Sigmoid colon (tissue), 7 donors: ENCODE data around the gene PDZD11. TPM values are rescaled to one million over a fixed set of nuclear protein-coding genes. Genes with fewer than 3 reads are reported as not detected.
"Not testable (repeated sequence)": the region's sequence is repeated elsewhere in the genome, so short reads cannot be mapped to it uniquely, and the experiment has no call there.

Experiments
- DNase-seq: peaks from one replicate; pipeline ENCODE4 v3.0.0-alpha.2; 2019
- H3K27ac ChIP-seq, 4 donors: fragments of 200-600 bp; sonication (generic); one replicate each; pipeline ENCODE4 v1.5.1; 2016 to 2019; ENCODE audit warnings: mild to moderate bottlenecking in 1 of 4
- H3K27me3 ChIP-seq, 3 donors: fragments of 200-600 bp; sonication (generic); one replicate each; pipeline ENCODE4 v1.5.1; 2019; ENCODE audit warnings: mild to moderate bottlenecking in 1 of 3
- H3K36me3 ChIP-seq, 4 donors: fragments of 200-600 bp; sonication (generic); one replicate each; pipeline ENCODE4 v1.5.1; 2016 to 2019
- H3K4me1 ChIP-seq, 4 donors: fragments of 200-600 bp; sonication (generic); one replicate each; pipeline ENCODE4 v1.5.1; 2017 to 2019
- H3K4me3 ChIP-seq, 4 donors: fragments of 200-600 bp; sonication (generic); one replicate each; pipeline ENCODE4 v1.5.1; 2017 to 2019; ENCODE audit warnings: mild to moderate bottlenecking in 2 of 4, moderate library complexity in 1 of 4
- H3K9me3 ChIP-seq, 4 donors: fragments of 200-600 bp in 3 of 4; sonication (generic) in 3 of 4; one replicate each; pipeline versions ENCODE4 v1.5.1 to v1.6.1; 2013 to 2019
- CTCF ChIP-seq, 4 experiments: fragments of 450-650 bp in 3 of 4; fragments of 200-600 bp in 1 of 4; IDR thresholded peaks; one replicate each; pipeline ENCODE4 v1.5.1; 2016 to 2019; ENCODE audit warnings: antibody characterized with exemption in 4 of 4, mild to moderate bottlenecking in 3 of 4, moderate library complexity in 2 of 4
- EP300 ChIP-seq, 4 donors: sonication (generic); formaldehyde crosslinking; IDR thresholded peaks; one replicate each; pipeline ENCODE4 v1.6.1; 2017; ENCODE audit warnings: antibody characterized with exemption in 4 of 4
- POLR2A ChIP-seq, 2 donors: fragments of 450-650 bp; IDR thresholded peaks; one replicate each; pipeline ENCODE4 v1.6.1; 2016; ENCODE audit warnings: antibody characterized with exemption in 2 of 2, mild to moderate bottlenecking in 2 of 2, moderate library complexity in 2 of 2
- POLR2AphosphoS5 ChIP-seq, 4 donors: sonication (generic); formaldehyde crosslinking; IDR thresholded peaks; one replicate each; pipeline ENCODE4 v1.6.1; 2017; ENCODE audit warnings: antibody characterized with exemption in 4 of 4
- WGBS, 2 donors: extraction: QIAGEN DNeasy Blood & Tissue Kit; methylation state at CpG; one replicate each; pipeline ENCODE4 v1.1.7; 2013; 5-methylcytosine and 5-hydroxymethylcytosine counted together
- intact Hi-C: fragments of 100-400 bp; cut with DNase I; formaldehyde crosslinking; loops from one replicate; pipeline ENCODE4 v1.15.1; 2023
- polyA plus RNA-seq, 3 donors: library from polyadenylated mRNA; stranded (reverse); fragments of 200-250 nt; gene quantifications; one replicate each; pipeline ENCODE4 v1.2.3, GENCODE V29; 2013
- total RNA-seq, 4 donors: library from RNA; depleted of rRNA; stranded (reverse); fragments of >200 nt; gene quantifications; one replicate each; pipeline ENCODE4 v1.1.0, GENCODE V29; 2016
- donor health status: healthy with polysubstance abuse.
- donor health status: Bipolar disorder and iron deficiency.
- donor health status: healthy.

The PDZD11 gene
- total and polyA plus RNA-seq, 7 donors, result 21.2 to 115 (median 32.8) TPM

- peaks cover 0 to 2% (median 0%) of the 10 kb centered on the region in 4 donors for H3K36me3 ChIP-seq
- H3K27ac ChIP-seq, result no peak within 1 kb of the TSS
- H3K9me3 ChIP-seq, result no peaks in the 10 kb centered on the region
- H3K27me3 ChIP-seq, result peaks cover 0 to 4% (median 0%) of the 10 kb centered on the region in 3 donors
- H3K4me3 ChIP-seq, result no peak within 1 kb of the TSS
- H3K4me1 ChIP-seq, result no peaks in the 10 kb centered on the region
- no peak for TF ChIP-seq EP300 (IDR thresholded peaks at IDR 0.05)
- TF ChIP-seq CTCF (IDR thresholded peaks at IDR 0.05), result no peak
- TF ChIP-seq POLR2A (IDR thresholded peaks at IDR 0.05), result no peak
- no peak for TF ChIP-seq POLR2AphosphoS5 (IDR thresholded peaks at IDR 0.05)
- WGBS, 2 donors, result 94 to 97% methylated on average over 21 of the region's 21 CpGs
- intact Hi-C loops, result loop anchor here (10.0 kb wide), 1 partner anchor 147 kb away; the partner anchor contains the start of gene IGBP1
- no peak for DNase-seq
These were observed 7.8 kb downstream of the PDZD11 start, which contains the start of gene RAB41 for GRCh38 chrX:70281951-70282350. Gene RAB41, plus strand, starts transcription at chrX:70282172. Its CDS starts 46 bp downstream, at chrX:70282218.

- 90 to 95% methylated on average over 3 of the region's 3 CpGs for WGBS, 2 donors
These were observed 9.2 kb downstream of the PDZD11 start for GRCh38 chrX:70280573-70280972.

GRCh38 chrX:70279081-70279480, 10.6 kb downstream of the PDZD11 start:
- intact Hi-C loops, result no loop called here
- TF ChIP-seq EP300 (IDR thresholded peaks at IDR 0.05) (no peak), CTCF (IDR thresholded peaks at IDR 0.05) (no peak), POLR2A (IDR thresholded peaks at IDR 0.05) (no peak), POLR2AphosphoS5 (IDR thresholded peaks at IDR 0.05) (no peak)
- H3K27me3 ChIP-seq, result peaks cover 0 to 4% (median 0%) of the 10 kb centered on the region in 3 donors
- no peak overlapping the region for H3K4me3 ChIP-seq
- H3K4me1 ChIP-seq, result no peaks in the 10 kb centered on the region
- no peak for DNase-seq
- H3K9me3 ChIP-seq, result no peaks in the 10 kb centered on the region
- H3K36me3 ChIP-seq, result no peaks in the 10 kb centered on the region
- H3K27ac ChIP-seq, result no peak overlapping the region
- WGBS, 2 donors, result 95 to 97% methylated on average over 3 of the region's 3 CpGs

More at GRCh38 chrX:70280573-70280972, 9.2 kb downstream of the PDZD11 start:
- Histone ChIP-seq H3K9me3 (no peaks in the 10 kb centered on the region), H3K36me3 (no peaks in the 10 kb centered on the region), H3K27me3 (peaks cover 0 to 4% (median 0%) of the 10 kb centered on the region in 3 donors), H3K4me1 (no peaks in the 10 kb centered on the region), H3K4me3 (no peak overlapping the region), H3K27ac (no peak overlapping the region)
- no peak for TF ChIP-seq CTCF (IDR thresholded peaks at IDR 0.05)
- no peak for TF ChIP-seq EP300 (IDR thresholded peaks at IDR 0.05)
- TF ChIP-seq POLR2AphosphoS5 (IDR thresholded peaks at IDR 0.05), result no peak
- no peak for TF ChIP-seq POLR2A (IDR thresholded peaks at IDR 0.05)
- intact Hi-C loops, result loop anchor here (10.0 kb wide), 1 partner anchor 146 kb away; the partner anchor contains the start of gene IGBP1
- DNase-seq, result no peak

GRCh38 chrX:70274029-70274428, 15.7 kb downstream of the PDZD11 start:
- H3K36me3 ChIP-seq, H3K4me3 ChIP-seq, DNase-seq, H3K4me1 ChIP-seq, H3K27ac ChIP-seq, H3K27me3 ChIP-seq, H3K9me3 ChIP-seq, intact Hi-C loops: not testable (repeated sequence)
- WGBS, 2 donors, result 86 to 91% methylated on average over 7 of the region's 7 CpGs

- H3K4me1 ChIP-seq, result no peaks in the 10 kb centered on the region
- H3K36me3 ChIP-seq, result no peaks in the 10 kb centered on the region
- H3K27ac ChIP-seq, result no peak within 1 kb of the TSS
- H3K9me3 ChIP-seq, result no peaks in the 10 kb centered on the region
- no peak within 1 kb of the TSS for H3K4me3 ChIP-seq
- H3K27me3 ChIP-seq, result no peaks in the 10 kb centered on the region
- intact Hi-C loops, result no loop called here
- DNase-seq, result no peak
- no peak for TF ChIP-seq POLR2AphosphoS5 (IDR thresholded peaks at IDR 0.05)
- no peak for TF ChIP-seq CTCF (IDR thresholded peaks at IDR 0.05)
- no peak for TF ChIP-seq EP300 (IDR thresholded peaks at IDR 0.05)
- TF ChIP-seq POLR2A (IDR thresholded peaks at IDR 0.05), result no peak
These were observed 21.7 kb downstream of the PDZD11 start, which contains the start of gene ARR3 for GRCh38 chrX:70268034-70268433. Gene ARR3, plus strand, starts transcription at chrX:70268334. Its CDS starts 1,052 bp downstream, at chrX:70269386.
